GM12864 (cell line): ENCODE measurements around the gene MYT1.
"Not testable (repeated sequence)": the region's sequence is repeated elsewhere in the genome, so short reads cannot be mapped to it uniquely, and the experiment has no call there.

Source experiments
- DNase-seq: peaks from one replicate; pipeline ENCODE4 v3.0.0-alpha.2; 2011; ENCODE audit warnings: low read depth
- H3K4me3 ChIP-seq: 2 replicates; pipeline ENCODE4 v1.5.1; 2011; ENCODE audit warnings: mild to moderate bottlenecking, low read depth, low read length, control low read depth
- CTCF ChIP-seq: IDR thresholded peaks from 2 replicates; pipeline ENCODE4 v1.5.1; 2011; ENCODE audit warnings: low read depth, mild to moderate bottlenecking, moderate library complexity, low read length, control low read depth, inconsistent platforms; ENCODE audit errors: missing control alignments

Gene MYT1

GRCh38 chr20:64182146-64182865 lies 18.1 kb downstream of the MYT1 start:
- no peak for TF ChIP-seq CTCF
- DNase-seq = no peak
- H3K4me3 ChIP-seq = no peak overlapping the region

GRCh38 chr20:64183313-64183712 lies 19.1 kb downstream of the MYT1 start:
- H3K4me3 ChIP-seq = no peak overlapping the region
- no peak for DNase-seq
- no peak for TF ChIP-seq CTCF

GRCh38 chr20:64184795-64185194 lies 20.5 kb downstream of the MYT1 start:
- DNase-seq = no peak

GRCh38 chr20:64185276-64185900 lies 21.1 kb downstream of the MYT1 start:
- no peak for DNase-seq
- TF ChIP-seq CTCF = no peak
- no peak overlapping the region for H3K4me3 ChIP-seq

More at GRCh38 chr20:64184795-64185194, 20.5 kb downstream of the MYT1 start:
- no peak for TF ChIP-seq CTCF
- H3K4me3 ChIP-seq = no peak overlapping the region

GRCh38 chr20:64186071-64186598 lies 21.9 kb downstream of the MYT1 start:
- no peak overlapping the region for H3K4me3 ChIP-seq
- DNase-seq = no peak
- TF ChIP-seq CTCF = no peak

GRCh38 chr20:64187213-64187612 lies 23.0 kb downstream of the MYT1 start:
- H3K4me3 ChIP-seq, DNase-seq: not testable (repeated sequence)

- no peak for DNase-seq
- no peak overlapping the region for H3K4me3 ChIP-seq
- no peak for TF ChIP-seq CTCF
These were observed 23.8 kb downstream of the MYT1 start for GRCh38 chr20:64188091-64188490.
